Stimulated activated CD4-positive, alpha-beta T cell treated with anti-CD3 and anti-CD28 coated beads, Interleukin-1b, Interleukin-23, amount 100 ng/mL, for 48 hours (primary cell): ENCODE results near the gene P2RY6.
"Not testable (repeated sequence)": the region's sequence is repeated elsewhere in the genome, so short reads cannot be mapped to it uniquely, and the experiment has no call there.

ENCODE experiments used
- DNase-seq: peaks from one replicate; pipeline ENCODE4 v3.0.0-alpha.2; 2020

The P2RY6 gene

GRCh38 chr11:73271936-73272679 is at the start of gene P2RY6:
Gene P2RY6 (plus strand): TSS chr11:73272338. CDS start chr11:73296519, 24,181 bp downstream.
- DNase-seq, result no peak

- DNase-seq, result no peak
Measured at GRCh38 chr11:73223998-73224730, 48.0 kb upstream of the P2RY6 start.

GRCh38 chr11:73225001-73225686 is 47.0 kb upstream of the P2RY6 start:
- no peak for DNase-seq

GRCh38 chr11:73225851-73226250 is 46.3 kb upstream of the P2RY6 start:
- DNase-seq, result no peak

DNA sequence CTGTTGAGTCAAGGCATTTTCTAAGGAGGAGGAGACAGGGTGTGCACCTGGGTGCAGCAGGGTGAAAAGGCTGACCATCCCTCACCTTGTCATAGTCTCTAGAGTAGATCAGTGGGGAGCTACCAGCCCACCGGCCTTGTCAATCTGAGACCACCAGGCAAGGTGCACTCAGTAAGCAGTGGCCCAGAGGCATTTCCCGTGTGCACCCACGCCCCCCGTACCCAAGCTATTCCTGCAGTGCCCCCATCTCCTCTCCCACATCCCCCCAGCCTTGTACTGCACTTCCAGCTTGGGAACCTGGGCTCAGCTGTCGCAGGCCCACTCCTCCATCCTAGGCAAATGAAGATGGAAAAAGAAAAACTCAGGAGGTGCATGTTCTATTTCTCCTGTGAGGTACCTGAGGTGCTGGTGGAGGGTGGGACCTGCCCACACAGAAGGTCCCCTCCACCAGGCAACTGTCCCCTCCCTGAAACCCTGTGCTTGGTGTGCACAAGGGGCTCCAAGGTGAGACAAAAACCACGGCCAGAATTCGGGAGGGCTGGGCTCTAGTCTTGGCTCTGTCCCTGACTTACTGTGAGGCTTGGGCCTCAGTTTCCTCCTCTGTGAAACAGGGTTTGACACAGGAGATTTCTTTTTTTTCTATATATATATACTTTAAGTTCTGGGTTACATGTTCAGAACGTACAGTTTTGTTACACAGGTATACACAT is 45.7 kb upstream of the P2RY6 start:
- no peak for DNase-seq

GRCh38 chr11:73227571-73228211 is 44.4 kb upstream of the P2RY6 start:
- no peak for DNase-seq

DNA sequence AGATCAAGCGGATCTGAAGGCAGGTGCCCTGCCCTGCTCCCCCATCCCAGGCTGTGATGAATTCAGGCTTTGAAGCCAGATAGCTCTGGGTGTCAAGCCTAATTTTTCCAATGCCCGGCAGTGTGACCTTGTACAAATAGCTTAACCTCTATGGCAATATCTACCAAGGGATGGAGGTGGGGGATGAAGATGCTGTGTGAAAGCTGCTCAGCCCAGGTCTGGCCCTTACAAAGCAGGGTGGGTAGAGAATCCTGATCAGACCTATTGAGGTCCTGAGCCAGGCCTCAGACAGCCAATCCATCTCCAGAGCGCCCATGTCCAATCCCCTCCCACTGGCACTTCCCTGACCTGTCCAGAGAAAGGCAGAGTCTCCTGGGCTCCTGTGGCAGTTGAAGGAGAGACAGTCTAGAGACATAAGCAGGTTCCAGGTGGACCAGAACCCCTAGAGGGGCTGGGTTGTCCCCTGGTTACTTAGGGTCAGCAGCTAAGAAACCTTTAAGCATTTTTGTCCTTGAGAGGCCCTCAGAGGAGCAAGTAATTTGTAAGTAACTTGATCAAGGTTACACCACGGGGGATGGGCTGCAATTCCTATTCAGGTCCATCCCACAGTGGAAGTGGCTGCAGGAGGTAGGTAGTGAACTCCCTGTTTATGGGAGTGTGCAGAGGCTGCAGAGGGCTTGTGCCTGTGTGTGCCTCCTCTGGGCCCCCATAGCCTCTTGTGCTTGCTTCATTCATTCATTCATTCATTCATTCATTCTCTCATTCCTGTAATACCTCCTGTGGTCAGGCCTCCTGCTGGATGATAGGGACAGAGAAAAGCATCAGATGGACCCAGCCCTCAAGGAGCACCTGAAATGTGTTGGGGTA is 43.6 kb upstream of the P2RY6 start:
- no peak for DNase-seq

GRCh38 chr11:73229321-73229895 is 42.7 kb upstream of the P2RY6 start:
- no peak for DNase-seq

DNA sequence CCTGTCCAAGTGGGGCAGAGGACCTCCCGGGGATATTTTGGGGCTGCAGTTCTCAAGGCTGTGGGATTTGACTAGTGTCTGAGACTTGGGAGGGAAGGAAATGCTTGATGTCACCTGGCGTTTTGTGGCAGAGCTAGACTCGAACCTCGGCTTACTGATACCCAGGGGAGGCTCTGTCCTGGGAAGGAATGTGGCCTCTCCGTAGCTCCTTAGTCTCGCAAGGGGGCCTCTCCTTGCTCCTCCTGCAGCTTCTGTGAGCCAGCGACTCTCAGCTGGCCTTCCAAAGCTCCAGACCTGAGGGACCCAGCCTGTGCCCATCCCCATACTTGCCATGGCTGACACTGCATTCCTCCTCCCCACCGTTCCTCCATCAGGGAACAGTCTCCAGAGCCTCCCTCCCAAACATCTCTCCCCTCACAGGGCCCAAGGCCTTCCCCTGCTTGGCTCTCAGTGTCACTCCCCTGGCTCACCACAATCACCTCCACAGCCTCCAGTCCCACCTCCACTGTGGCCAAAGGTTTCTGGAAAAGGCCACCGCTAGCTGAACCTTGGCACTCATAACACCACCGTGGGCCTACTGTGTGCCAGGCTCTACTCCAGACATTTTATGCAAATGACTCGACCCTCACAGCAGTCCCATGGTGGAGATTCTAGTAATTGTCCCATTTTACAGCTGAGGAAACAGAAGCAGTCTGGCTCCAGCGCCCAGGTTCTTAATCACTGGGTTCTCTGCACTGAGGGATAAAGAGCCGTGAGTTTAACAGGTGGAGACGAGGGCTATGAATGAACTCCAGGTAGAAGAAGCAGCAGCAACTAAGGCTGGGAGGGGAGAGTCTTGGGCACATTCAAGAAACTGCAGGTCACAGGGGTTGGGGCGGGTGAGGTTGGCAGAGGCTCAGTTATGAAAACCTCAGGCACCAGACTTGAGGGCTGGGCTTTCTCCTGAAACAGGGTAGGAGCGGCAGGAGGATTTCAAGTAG is 42.0 kb upstream of the P2RY6 start:
- no peak for DNase-seq

DNA sequence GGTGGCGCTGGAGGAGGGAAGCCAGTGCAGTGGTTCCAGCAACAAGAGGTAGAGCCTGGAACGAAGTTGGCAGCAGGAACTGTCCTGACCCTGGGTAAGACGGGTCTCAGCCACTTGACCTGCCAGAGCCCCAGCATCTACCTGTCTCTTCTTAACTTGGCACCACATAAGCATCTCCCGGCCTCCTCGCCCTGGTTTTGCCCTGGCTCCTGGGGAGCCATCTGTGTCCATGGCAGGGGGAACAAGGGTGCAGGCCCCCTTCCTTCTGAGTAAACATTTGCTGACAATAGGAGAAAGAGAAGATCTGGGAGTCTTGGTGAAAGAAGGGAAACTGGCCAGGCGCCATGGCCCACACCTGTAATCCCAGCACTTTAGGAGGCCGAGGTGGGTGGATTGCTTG is 41.2 kb upstream of the P2RY6 start:
- no peak for DNase-seq

DNA sequence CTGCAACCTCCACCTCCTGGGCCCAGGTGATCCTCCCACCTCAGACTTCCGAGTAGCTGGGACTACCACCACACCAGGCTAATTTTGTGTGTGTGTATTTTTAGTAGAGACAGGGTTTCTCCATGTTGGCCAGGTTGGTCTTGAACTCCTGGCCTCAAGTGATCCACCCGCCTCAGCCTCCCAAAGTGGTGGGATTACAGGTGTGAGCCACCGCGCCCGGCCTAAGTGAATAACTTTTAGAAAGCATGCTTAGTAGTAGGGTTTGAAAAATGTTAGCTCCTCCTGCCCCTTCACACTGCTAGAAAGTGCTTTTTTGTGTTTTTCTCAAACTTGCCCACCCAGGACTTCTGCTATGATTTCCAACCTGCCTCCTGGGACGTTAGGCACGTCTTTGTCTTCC is 39.7 kb upstream of the P2RY6 start:
- DNase-seq, result not testable (repeated sequence)

GRCh38 chr11:73233211-73233610 is 38.9 kb upstream of the P2RY6 start:
- DNase-seq, result no peak

DNA sequence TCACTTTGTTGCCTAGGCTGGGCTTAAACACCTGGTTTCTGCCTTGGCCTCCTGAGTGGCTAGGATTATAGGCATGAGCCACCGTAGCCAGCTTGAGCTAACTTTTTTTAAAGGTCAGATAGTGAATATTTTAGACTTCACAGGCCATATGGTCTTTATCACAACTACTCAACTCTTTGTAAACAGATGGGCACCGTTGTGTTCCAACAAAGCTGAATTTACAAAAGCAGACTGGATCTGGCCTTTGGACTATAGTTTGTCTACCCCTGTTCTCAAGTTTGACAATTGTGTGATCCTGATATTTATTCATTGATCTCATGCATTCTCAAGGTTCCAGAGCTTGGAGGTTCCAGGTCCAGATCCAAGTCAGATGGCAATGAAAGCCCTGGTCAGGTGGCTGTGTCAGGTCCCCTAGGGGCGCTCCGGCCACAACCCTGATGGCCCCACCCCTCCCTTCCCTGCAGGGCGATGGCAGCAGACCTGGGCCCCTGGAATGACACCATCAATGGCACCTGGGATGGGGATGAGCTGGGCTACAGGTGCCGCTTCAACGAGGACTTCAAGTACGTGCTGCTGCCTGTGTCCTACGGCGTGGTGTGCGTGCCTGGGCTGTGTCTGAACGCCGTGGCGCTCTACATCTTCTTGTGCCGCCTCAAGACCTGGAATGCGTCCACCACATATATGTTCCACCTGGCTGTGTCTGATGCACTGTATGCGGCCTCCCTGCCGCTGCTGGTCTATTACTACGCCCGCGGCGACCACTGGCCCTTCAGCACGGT is 38.3 kb upstream of the P2RY6 start:
- no peak for DNase-seq

DNA sequence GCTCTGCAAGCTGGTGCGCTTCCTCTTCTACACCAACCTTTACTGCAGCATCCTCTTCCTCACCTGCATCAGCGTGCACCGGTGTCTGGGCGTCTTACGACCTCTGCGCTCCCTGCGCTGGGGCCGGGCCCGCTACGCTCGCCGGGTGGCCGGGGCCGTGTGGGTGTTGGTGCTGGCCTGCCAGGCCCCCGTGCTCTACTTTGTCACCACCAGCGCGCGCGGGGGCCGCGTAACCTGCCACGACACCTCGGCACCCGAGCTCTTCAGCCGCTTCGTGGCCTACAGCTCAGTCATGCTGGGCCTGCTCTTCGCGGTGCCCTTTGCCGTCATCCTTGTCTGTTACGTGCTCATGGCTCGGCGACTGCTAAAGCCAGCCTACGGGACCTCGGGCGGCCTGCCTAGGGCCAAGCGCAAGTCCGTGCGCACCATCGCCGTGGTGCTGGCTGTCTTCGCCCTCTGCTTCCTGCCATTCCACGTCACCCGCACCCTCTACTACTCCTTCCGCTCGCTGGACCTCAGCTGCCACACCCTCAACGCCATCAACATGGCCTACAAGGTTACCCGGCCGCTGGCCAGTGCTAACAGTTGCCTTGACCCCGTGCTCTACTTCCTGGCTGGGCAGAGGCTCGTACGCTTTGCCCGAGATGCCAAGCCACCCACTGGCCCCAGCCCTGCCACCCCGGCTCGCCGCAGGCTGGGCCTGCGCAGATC is 37.5 kb upstream of the P2RY6 start:
- no peak for DNase-seq

DNA sequence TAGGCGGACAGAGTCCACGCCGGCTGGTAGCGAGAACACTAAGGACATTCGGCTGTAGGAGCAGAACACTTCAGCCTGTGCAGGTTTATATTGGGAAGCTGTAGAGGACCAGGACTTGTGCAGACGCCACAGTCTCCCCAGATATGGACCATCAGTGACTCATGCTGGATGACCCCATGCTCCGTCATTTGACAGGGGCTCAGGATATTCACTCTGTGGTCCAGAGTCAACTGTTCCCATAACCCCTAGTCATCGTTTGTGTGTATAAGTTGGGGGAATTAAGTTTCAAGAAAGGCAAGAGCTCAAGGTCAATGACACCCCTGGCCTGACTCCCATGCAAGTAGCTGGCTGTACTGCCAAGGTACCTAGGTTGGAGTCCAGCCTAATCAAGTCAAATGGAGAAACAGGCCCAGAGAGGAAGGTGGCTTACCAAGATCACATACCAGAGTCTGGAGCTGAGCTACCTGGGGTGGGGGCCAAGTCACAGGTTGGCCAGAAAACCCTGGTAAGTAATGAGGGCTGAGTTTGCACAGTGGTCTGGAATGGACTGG is 36.8 kb upstream of the P2RY6 start:
- DNase-seq, result no peak

- no peak for DNase-seq
Measured at GRCh38 chr11:73236205-73236765, 35.9 kb upstream of the P2RY6 start.

GRCh38 chr11:73236854-73237253 is 35.3 kb upstream of the P2RY6 start:
- DNase-seq, result peak; percentile 21
